ENCODE data around the gene TRIM63.

TRIM63 gene

DNA sequence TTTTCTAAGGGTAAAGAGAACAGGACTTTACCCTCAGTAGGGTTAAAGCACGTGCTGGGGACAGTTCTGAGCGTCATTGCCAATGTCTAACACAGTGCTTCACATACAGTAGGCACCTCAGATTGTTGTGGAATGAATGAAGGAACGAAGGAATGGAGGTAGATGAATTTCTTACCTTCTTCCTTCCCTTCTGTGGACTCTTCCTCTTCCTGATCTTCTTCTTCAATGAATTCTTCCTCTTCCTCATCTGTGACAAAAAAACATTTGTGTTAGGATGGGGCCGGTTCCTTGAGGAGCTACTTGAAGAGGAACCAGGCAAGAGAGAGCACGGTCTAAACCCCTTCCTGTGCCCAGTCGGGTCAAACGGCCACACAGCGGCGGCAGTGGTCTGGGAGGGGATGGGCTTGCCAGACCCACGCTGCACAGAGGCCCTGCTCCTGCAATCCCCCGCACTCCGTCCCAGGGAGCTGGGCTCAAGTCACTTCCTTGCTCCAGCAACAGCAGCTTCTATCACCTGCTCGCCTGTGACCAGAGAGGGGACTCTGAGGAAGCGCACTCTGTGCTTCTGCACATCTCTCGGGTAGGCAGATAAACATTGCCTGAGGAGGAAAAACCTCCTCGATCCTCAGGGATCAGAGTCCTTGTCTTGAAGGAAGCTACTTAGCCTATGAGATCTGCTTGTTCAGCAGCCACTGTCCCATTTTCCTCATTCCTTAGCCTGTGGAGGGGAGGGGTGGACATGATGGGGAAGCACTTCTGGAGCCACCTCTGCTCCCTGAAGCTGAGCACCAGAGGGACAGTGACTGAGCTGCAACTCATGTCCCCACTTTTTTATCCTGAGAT lies 13.5 kb downstream of the TRIM63 start:
- FAIRE-seq: no peak

DNA sequence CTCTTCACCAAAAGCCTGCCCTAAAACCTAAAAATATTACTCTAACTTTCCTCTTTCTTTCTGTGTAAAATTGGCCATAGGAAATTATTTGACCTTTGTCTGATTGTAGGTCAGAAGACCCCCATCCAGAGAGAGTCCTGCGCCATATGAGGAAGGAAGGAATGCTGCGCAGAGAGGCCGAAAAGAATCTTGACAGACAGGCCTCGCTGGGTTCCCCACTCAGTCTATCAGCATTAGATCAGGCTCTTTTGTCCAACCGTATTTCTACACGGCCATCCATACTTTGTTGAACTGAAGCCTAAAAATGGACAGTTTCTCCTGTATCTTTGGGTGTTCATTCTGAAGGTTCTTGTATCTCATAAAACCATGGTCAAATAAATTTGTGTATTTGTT lies 17.2 kb downstream of the TRIM63 start:
- FAIRE-seq: no peak

DNA sequence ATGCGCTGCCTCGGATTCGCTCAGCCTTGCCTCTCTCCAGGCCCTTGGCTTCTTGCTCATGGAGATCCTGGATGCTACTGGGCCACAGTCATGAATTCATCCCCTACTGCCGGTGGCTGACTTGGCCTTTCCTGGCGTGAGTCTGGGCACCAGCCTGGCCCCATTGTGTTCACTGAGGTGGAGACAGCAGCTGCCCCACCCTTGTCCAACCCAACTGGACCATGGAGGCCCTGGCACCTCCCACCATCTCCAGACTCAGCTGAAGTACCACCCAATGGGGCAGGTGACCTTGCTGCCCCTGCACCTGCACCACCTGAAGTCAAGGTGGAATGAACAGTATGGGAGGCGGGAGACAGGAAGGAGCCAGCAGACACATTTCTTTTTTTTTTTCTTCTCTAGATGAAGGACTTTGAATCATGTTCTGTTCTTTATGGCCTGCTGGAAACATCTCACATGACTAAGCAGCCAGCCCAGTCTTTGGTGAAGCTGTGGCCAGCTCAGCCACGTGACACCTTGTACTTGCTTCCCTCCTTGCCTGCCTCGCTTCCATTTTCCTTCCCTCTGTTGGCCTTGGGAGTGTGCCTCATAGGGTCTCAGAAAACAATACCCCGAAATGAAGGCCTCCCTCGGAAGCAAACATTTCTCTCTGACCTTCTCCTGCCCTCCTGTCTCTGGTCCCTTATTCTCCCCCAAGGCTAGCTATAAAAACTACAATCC lies 17.7 kb downstream of the TRIM63 start:
- FAIRE-seq: no peak

DNA sequence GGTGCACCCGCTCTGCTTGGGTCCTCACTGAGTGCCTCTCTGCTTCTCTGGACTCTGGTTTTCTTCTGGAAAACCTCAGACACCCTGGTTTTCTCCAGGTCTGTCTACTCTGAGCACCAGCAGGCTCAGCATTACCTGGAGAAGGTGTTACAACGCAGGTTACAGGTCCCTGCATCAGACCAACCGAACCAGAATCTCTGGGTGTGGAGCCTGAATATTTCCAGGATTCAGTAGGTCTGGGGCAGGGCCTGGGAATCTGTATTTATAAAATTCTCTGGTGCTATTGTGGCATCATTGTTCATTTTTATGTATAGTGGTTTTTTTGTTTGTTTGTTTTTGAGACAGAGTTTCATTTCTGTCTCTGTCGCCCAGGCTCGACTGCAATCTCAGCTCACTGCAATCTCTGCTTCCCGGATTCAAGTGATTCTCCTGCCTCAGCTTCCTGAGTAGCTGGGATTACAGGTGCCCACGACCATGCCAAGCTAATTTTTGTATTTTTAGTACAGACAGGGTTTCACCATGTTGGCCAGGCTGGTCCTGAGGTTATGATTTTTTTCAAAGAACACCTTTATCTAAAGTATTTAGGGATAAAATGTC lies 20.1 kb downstream of the TRIM63 start:
- no peak for FAIRE-seq

DNA sequence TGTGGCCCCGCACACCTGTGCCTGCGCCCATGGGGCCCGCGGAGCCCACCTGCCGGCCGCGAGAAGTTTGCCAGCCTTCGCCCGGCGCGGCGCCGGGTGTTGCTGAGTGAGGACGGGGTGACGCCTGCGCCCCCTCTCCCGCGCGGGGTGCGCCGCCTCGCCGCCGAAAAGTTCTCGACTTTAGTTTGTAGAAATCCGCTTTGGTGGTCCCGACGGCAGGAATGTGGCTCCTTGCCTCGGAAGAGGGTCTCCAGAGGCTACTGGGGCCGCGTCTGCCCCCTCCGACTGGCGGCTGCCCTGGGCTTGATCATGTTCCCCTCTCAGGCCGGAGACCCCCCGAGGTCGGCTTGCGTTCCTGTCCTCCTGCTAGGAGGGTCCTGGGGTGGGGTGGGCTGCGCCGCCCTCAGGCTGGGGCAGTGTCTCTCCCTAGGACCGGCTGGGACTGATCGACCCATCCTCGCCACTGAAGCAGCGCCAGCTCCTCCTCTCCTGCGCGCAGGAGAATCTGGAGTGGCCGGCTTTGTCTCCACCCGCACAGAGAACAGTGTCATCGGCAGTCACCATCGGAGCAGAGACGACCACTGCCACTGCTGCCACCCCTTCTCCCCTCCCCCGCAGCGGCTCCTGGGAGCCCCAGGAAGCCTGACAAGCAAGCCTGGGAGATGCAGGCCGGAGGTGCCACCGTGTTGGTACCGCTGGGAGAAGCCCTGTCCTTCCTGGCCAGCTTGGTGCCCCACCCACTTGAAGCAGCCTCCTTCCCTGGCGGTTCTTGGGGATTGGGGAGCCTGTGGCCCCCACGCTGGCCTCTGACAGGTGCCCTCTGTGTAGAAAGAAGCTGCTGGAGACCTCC lies 21.0 kb downstream of the TRIM63 start:
- no peak for FAIRE-seq

DNA sequence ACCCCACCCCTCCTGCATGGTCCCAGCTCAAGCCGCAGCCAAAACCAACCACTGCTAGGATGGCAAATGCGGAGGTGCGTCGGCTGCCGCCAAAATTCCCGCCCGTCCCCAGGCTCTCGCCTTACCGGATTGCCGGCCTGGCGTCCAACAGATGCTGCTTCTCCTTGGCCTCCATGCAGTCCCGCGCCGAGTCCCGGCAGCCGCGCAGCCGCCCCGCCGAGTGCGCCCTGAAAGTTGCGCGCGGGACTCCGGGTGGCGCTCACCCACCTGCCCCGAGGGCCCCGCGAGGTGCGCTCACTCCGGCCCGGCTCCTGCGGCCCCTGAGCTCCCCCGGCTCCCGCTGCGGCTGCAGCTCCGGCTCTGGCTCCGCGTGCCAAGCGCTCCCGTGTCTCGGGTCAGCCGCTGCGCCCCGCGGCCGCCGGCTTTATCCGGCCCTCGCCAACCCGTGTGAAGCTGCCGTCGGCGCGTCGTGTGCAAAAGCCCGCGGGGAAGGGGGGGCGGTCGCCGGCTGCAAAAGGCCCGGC lies 21.6 kb downstream of the TRIM63 start, which contains the start of gene SLC30A2:
TSS of gene SLC30A2 (minus strand) at position 397 of the 524 bp plus-strand sequence. CDS start at position 175, 222 bp downstream.
- FAIRE-seq: no peak

DNA sequence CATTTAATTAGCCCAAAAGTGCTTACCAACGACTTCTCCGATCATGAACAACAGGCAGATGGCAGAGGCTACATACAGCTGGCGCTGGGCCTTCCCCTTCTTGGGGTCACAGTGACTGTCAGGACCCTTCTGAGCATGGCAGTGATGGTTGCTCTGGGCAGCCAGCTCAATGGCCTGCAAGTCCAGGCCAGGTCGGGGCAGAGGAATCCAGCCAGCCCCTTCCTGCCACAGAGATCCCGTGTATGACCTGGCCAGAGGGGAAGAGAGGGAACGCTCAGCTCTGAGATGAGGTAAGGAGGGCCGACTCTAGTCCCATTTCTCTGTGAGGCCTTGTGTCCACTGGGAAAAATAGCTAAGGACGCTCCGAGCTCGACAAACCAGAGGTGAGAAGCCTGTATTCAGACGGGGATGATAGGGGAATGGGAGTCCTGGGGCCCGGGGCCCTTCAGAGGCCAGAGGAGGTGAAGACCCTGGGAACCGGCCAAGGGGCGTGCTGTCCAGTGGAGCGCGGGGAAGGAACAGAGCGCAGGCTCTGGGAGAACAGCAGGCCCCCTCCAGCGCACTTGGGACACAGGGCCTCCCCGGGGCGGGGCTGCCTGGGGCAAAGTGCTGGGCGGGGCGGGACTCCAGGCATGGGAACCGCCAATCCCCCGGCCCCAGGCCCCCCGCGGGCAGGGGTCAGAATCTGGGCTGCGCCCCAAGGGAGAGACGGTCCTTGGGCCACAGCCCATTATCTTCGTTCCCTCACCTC lies 22.3 kb downstream of the TRIM63 start:
- no peak for FAIRE-seq

DNA sequence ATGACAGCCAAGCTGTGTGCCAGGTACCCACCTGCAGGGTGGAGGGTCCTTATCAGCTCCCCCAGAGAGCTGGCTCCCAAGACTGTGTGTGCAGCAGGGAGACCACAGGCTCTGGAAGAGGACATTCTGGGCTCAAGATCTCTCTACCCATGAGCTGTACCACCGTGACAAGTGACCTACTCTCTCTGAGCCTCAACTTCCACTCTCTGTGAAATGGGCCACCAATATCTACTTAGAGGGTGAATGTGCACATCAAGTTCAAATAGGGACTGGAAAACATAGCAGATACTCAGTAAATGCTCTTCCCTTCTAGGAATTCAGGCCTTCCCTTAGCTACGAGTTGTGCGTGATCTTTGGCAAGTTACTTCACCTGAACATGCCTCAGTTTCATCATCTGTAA lies 23.0 kb downstream of the TRIM63 start:
- FAIRE-seq: no peak

DNA sequence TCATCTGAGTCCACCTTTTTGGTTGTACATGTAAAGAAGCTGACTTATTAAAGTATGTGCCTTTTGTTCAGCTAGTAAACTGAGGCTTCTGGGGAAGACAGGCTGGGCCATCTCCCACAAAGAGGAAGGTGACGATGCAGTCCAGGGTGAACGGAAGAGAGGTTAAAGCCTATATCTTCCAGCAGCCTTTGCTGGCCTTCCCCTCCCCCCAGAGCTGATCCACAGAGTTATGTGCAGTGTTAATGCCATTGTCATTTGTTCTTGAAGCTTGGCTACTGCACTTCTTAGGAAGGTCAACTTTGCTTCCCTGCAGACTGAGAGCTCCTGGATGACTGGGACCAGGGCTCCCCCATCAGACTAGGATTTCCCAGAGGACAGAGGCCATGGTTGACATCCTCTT lies 23.7 kb downstream of the TRIM63 start:
- FAIRE-seq: no peak

DNA sequence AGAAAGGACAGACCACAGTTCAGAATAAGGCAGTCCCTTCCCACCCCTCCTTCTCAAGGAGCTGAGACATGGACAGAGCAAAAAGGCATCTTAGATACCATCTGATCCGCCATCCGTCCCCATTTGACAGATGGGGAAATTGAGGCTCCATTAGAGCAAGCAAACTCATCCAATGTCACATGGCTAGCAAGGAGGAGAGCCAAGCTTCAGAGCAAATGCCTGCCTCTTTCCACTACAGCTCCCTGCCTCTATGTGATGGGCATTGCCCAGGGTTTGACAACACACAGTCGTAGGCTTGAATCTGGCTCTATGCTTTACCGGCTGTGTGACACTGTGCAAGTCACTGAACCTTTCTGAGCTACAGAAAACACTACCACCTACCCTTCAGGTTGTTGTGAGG lies 25.5 kb downstream of the TRIM63 start:
- FAIRE-seq: no peak

DNA sequence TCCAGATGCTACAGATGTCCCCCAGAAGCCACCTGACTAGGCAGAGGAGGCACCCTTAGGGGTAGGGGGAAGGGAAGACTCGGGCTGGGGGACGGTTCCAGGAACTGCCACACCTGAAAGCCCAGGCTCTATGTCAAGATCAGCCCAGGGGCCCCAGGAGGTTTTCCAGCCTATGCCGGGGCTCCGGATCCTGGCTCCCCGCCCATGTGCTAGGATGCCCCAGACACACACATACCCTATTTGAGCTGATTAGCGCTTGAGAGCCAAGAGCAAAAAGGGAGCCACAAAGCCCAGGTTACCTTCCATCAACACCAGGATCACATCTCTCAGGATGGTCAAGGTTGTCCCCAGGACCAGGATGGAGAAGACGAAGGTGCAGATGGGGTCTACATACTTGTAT lies 26.0 kb downstream of the TRIM63 start:
- FAIRE-seq: no peak

DNA sequence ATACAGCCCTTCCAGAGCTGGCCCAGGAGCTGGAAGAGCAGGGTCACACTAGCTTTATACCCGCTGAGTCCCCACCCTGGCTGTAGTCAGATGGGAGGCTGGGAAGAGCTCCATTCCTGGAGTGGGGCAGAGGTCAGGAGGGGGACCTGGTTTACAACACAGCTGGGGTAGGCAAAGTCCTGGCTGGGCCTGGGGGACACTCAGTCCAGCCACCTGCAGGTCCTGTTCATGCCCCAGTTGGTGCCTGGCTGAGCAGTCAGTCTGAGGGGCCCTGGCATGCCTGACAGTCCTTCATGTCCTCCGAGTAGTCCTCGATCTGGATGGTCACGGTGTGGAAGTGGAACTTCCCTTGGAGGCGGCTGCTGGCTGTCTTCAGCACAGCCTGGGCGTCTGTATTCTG lies 28.5 kb downstream of the TRIM63 start:
- FAIRE-seq: no peak

DNA sequence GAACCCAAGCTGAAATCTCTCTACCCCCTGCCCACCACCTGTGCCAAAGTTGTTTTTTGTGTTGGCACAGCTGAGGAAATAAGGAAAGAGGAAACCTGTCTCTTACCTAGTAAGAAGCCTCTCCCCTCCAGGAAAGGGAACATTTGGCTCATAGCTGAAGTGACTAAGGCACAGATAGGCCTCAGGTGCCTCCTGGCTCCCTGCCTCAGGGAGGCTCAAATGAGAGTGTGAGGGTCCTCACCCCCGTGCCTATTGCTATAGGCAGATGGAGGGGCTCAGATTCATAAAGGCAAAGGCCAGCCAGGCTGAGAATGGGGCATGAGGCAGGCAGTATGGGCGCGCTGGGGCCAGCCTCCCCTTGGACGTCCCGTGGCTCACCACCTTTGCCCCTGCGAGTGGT lies 29.0 kb downstream of the TRIM63 start:
- no peak for FAIRE-seq

DNA sequence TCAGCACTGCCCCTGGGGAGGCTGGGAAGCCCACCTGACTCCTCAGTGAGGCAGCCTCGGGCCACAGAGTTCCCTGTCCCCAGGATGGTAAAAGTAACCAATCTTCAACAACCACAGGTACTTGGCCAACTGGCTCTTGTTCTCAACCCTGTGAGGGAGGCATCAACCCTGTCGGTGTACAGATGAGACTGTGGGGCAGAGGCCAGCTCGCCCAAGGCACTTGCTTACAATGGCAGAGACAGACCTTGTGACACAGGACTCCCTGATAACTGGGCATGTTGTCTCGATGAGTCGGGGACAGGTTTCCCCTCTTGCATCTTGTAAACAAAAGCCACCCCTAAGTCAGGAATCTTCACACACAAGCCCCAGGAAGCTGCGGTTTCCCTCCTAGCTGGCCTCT lies 29.5 kb downstream of the TRIM63 start:
- FAIRE-seq: no peak

DNA sequence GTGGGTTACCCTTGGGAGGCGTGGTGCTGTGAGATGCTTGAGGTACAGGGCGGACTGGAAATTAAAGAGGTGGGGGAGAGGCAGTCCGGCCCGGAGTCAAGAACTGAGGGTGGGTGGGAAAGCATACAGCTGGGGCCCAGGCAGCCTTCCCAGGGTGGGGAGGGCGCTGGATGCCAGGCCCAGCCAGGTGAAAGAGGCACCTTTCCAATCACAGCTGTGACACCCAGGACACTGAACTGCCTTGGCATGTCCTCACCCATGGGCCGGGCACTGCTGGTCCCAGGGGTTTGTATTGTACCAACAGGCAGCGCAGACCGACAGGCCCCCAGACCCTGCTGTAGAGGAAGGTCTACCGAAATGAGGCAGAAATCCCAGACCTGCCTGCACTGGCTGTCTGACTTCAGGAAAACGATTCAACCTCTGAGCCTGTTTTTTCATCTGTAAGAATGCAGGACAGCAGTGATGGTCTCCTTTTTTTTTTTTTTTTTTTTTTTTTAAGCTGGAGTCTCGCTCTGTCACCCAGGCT lies 30.6 kb downstream of the TRIM63 start:
- no peak for FAIRE-seq

DNA sequence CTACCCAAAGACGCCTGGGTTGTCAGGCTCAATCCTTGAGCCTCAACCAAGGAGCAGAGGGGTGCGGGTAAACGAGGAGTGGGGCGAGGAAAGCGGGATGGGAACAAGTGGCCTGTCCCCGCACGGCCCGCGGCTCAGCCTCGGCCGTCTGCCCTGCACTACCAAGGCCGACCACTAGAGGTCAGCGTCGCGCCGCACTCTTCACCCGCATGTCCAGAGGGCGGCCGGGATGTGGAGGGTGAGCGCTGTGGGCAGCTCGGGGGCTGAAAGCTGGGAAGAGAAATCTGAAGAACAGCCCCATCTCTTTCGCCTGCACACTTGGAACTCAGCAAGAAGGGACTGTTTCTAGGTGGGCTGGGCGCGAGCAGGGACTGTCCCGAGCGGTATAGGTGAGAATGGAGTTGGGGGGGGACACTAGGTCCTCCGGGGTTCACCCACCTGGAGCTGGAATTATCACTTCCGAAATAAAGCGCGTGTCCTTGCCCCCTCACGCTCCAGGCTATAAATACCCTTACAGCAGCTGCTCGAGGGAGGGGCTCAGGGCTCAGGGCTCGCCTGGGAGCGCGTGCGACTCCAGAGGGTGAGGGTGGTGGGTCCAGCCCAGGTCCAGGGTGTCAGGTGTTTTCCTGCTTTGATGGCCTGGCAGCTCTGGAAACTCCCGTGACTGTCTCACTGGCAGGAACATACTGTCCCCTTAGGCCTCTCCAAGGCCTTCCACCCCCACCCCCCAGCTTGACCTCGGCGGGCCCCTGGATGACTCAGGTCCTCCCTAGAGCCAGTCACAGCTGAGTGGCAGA lies 31.3 kb downstream of the TRIM63 start:
- no peak for FAIRE-seq

DNA sequence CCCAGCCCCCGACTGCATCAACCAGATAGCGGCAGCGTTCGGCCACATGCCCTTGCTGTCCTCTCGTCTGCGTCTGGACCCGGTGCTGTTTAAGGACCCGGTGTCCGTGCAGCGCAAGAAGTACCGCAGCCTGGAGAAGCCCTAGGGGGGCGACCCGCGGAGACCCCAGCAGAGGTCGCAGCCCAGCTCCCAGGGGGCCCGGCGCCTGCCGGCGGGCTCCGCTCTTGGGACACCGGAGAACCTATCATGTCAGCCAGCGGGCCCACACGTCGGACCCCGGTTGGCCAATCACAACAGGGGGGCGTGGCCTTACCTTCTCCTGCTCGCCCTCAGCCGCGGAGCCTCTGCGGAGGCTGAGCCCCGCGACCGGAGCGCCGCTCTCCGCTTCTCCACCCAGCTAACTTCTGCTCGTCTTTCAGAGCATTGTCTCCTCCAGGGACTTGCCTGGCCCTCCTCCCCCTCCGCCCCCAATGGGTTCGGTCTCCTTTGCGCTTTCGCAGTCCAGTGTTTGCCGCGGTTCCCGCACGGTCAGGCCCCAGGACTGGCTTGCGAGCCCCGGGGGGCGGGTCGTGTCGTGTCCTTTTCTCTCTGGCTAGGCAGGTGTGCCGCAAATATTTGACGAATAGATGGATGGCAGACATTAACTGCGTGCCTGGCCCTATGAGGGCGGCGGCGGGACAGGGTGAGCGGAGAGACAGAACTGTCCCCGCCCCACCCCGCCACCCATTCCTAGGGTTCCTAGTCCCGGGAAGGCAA lies 32.0 kb downstream of the TRIM63 start:
- FAIRE-seq: no peak

DNA sequence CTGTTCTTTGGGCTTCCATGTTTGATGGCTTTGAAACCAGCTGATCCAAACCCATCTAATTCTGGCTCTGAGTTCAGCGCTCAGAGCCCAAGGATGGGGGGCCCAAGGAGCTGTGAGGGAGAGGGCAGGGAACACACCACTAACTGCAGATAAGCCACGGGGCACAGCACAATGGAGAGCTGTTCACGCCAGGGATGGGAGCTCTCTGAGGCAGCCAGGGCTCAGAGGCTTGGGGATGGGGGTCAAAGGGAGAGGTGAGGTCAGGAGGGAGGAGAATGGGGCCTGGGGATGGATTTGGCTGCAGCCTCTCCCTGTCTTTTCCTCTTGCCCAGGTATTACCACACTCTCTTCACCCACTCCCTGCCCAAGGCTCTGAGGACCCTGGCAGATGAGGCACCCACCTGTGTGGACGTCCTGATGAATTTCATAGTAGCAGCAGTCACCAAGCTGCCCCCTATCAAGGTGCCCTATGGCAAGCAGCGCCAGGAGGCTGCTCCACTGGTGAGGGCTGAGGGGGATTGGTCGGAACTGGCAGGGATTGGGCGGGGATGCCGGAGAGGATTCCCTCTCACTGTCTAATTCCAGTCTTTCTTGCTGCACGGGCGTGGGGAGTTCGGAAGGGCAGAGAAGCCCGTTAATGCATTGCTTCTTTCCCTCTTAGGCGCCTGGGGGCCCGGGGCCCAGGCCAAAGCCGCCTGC lies 32.8 kb downstream of the TRIM63 start:
- no peak for FAIRE-seq

DNA sequence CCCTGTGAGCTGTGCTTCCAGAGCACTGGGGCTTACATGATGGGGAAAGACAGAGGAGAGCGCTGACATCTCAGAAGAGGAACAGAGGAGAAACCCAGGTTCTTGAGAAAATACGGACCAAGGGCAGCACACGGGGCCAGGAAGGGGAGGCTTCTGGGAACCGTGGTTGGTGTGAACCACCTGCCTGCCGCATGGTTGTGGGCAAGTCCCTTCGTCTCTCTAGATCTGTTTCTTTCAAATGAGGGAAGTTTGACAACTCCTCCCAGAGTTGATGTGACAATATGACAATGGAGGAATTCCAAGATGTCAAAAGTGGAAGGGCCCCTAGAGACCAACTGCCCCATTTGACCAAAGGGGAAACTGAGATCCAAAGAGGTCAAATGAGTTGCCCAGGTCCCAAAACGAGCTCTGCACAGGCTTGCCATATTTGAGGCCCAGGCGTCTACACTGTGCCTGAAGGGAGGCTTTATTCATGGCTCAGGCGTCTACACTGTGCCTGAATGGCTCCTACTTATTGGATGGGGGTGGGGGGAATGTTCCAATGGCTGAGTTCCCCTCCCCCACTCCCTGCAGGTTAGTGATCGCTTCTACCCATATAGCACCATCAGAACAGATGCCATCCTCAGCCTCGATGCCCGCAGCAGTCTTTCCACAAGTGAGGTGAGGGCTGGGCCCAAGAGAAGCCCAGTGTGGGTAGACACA lies 34.6 kb downstream of the TRIM63 start:
- FAIRE-seq: no peak

Data from colon (tissue), 2 donors.